Right forelimb (tissue), 1 donor: ENCODE measurements around the gene RTN4RL2.

ENCODE experiments used
- DNase-seq: peaks from one replicate; pipeline ENCODE4 v3.0.0-alpha.2; 2018

RTN4RL2 gene

DNA sequence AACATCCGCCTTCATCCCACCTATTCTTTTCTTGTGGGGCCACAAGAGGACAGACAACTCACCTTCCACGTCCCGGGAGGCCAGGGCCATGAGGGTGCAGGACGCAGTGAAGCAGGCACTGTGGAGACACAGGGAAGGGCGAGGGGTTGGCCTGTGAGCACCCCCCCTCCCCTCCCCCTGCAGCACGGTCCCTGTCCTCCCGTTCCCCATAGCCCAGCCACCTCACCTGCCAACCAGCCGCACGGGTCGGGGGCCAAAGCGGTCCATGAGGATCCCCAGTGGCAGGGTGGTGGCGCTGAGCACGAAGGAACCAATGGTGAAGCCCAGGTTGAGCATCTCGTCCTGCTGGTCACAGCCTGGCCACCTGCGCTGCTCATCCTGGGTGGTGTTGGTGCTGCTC is 40.6 kb downstream of the RTN4RL2 start:
- DNase-seq, result no peak

DNA sequence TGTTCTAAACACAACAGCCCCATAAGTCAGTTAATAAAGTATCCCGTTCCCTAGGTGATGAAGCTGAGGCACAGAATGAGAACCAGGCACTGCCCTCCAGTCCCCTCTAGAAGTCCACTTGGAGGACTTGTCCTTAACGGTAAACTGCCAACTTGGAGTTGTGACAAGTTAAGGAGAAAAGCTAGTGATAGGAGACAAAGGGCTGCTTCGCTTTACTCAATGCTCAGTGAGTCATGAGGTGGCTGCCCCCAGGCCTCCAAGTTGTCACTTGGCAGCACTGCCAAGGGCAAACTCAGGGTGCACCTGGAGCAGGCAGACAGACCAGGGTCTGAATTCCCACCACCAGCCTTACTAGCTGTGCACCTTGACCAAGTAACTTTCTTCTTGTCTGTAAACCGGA is 41.6 kb downstream of the RTN4RL2 start:
- no peak for DNase-seq

DNA sequence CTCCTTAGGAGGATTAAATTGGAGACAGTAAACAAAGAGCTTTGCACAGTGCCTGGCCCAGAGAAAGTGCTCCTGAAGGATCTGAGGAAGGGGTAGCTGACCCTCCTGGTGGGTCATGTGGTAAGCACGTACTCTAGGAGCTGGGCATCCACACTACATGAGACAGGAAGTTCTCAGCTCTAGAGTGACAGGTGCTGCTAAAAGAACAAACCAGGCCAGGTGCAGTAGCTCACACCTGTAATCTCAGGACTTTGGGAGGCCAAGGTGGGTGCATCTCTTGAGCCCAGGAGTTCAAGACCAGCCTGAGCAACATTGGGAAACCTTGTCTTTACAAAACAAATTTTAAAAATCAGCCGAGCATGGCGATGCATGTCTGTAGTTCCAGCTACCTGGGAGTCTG is 42.0 kb downstream of the RTN4RL2 start:
- DNase-seq, result no peak

DNA sequence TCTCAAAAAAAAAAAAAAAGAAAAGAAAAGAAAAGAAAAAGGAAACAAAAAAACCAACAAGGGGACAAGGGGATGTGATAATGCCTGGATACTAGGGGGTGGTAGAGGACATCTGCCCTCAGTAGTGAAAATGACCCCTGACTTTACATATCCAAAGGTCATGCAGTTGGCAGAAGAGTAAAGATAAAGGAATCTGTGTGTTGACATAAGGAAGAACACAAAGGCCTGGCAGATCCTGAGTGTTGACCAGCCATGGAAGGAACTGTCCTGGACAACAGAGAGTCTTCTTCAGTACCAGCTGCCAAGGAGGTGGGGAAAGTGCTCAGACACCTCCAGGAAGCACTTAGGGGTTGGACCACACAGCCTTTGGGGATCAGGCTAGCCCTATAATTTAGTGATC is 42.5 kb downstream of the RTN4RL2 start:
- DNase-seq, result no peak

DNA sequence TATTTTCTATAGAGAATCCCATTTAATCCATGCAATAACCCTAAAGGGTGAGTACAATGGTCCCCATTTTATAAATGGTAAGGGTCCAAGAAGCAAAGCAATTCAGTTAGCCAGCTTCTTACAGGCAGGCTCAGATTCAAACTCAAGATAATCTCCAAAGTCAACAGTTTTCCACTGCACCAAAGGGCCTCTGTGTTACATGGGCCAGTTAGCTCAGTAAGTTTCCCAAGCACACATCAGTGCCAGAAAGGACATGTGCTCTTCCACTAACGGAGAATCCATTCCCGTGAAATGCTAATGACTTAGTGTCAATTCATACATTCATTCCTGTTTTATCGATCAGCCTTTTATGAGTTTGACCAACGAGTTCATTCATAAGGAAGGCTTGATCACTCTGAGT is 44.2 kb downstream of the RTN4RL2 start:
- DNase-seq, result no peak

DNA sequence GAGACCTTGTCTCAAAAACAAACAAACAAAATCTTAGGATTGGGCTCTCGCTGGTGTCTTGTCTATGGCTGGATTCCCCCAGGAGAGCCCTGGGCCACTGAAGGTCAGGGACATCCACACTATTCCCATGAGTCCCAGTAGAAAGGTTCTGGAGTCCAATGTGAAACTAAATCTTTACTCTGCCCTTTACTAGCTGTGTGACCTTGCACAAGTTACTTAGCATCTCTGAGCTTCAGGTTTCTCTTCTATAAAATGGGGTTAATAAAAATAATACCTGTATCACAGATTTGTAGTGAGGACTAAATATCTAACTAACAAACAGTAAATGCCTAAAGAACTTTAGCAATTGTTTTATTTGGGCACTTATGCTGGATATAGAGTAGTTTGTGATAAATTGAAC is 46.2 kb downstream of the RTN4RL2 start:
- DNase-seq, result no peak

DNA sequence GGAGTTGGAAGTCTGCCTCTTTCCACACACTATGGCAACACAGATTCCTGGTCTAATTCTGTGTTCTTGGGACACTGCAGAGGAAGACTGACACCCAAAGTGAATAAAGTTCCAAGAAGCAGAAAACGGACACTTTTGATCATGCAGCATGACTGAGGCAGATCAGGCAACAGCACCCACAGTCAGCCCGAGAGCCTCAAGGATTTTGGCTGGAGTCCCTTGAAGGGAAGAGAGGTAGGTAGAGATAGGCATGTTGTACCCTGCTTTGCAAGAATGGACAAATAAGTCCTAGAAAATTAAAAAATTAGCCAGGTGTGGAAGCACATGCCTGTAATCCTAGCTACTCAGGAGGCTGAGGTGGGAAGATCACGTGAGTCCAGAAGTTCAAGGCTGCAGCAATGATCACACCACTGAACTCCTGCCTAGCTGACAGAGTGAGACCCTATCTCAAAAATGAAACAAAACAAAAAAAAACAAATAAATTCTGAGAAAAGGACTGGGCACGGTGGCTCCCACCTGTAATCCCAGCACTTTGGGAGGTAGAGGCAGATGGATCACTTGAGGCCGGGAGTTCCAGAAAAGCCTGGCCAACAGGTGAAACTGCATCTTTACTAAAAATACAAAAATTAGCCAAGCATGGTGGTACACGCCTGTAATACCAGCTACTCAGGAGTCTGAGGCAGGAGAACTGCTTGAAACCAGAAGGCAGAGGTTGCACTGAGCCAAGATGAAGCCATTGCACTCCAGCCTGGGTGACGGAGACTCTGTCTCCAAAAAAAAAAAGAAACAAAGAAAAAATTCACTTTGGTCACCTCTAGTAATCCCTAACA is 48.2 kb downstream of the RTN4RL2 start:
- DNase-seq, result no peak

DNA sequence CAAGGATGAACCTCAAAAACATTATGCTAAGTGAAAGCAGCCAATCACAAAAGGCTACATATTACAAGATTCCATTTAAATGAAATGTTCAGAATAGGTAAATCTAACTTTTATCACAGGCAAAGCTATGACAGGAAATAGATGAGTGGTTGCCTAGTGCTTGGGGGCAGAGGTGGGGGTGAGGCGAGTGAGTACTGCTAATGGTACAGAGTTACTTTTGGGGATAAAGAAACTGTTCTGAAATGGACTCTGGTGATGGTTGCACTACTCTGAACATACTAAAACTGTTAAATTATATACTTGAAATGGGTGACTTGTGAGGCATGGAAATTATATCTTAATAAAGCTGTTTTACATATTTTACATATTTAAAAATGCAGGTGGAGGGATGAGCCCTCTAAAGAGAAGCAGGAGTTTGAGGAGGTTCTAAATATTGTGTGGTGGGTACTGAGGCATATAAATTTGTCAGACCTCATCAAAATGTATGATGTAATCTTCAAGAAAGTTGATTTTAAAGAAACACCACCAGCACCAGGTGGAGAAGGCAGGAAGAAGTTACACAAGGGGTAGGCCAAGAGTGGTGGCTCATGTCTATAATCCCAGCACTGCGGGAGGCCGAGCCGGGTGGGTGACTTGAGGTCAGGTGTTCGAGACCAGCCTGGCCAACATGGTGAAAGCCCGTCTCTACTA is 51.6 kb downstream of the RTN4RL2 start:
- DNase-seq, result no peak

DNA sequence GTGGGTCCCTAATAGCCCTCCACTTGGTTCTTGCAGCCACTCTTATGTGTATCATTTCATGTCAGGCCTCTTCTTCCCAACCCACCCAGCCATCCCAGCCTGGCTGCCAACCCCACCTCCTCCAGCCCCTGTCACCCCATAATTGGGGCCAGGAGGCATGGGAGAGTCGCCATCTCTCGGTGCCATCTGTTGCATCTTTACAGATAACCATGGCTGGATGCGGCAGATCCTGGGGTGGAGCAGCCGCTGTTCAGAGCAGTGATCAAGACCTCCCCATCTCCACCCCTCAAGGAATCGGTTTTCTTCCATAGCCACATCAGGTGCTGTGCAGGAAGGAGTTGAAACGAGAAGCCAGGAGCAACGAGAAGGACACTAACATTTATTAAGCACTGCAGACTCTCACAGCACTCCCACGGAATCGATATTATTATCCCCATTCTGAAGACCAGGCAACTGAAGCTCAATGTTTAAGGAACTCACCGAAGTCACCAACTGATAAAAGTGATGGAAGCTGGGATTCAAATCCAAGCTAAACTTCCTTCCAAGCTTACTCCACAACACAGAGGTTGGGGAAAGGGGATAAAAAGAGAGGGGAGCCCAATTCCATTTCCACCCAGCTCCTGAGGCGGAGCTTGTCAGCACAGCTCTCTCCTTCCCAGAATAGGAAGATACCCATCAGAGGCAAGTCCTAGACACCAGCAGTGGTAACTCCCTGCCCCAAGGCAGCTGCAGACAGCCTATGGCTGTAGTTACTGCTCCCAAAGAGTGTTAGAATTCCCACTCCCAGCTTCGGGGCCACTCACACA is 52.5 kb downstream of the RTN4RL2 start:
- no peak for DNase-seq

DNA sequence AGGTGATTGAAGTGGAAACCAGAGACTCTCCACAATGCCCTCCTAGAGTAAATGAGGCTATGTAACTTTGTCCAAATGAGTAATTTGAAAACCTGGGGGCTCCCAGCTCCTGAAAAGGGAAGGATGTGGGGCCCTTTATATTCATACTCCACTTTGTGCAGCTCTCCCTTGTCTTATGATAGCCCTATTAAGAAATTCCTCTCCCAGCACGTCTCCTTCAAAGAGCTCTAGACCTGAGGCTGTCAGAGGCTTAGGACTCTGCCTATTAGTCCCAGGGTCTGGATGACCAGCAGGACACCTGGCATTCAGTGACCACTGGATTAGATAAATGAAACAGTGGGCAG is 53.1 kb downstream of the RTN4RL2 start:
- DNase-seq, result no peak

DNA sequence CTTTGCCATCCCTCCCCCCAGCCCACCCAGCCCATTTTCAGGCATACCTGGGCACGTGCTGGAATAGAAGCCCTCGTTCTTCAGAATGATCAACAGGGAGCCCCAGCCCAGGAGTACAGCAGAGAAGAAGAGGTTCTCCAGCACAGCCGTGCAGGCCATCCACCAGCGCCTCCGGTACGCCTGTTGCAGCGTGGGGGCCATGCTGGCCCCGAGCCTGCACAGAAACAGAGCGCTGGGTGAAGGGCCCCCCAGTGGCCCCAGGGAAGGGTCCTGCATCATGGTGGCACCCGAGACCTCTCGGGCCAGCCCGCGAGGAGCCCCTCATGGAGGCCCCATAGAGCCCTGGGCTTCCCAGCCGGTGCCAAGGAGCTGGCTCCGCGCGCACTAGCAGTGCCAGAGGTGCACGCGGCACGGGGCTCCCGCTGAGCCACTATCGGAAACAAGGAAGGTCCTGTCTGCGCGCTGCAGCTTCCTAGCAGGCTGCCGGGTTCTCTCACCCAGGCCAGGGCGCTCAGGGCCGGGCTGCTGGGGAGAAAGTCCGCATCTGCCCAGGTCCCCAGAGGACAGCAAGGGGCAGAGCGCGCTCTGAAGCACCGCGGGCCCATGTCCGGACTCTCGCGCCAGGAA is 53.7 kb downstream of the RTN4RL2 start:
- DNase-seq, result peak; percentile 68

DNA sequence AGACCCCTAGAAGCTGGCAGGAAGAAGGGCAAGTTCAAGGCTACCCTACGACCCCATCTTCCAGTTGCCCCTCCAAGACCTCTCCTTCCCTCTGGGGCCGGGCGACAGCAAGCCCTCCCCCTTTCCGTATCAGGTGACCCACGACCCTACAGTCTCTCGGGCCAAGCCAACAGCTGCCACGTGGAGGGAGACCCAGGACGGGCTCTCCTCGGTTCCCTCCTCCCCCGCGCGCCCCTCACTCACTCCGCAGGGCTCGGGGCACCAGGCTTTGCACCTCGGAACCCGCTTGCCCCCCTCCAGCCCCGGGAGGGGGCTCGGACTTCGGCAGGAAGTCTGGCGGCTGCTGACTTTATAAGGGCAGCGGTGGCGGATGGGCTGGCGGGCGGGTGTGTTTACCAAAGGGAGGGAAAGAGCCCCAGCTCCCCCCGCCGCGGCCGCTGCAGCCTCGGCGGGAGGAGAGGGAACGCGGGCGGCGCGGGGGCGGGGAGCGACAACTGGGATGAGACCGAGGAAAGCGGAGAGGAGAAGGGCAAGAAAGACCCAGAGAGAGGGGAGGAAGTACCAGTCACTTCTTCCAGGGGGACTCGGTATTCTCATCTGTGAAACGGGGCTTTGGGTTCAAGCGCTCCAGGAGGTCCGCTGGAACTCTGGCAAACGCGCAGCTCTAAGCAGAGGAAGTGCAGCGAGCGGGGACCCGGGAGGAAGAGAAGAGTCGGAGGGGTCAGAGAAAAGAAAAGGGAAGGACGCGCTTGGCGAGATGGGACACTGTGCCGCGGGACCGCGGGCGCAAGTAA is 54.4 kb downstream of the RTN4RL2 start:
- peak; percentile 70 for DNase-seq

DNA sequence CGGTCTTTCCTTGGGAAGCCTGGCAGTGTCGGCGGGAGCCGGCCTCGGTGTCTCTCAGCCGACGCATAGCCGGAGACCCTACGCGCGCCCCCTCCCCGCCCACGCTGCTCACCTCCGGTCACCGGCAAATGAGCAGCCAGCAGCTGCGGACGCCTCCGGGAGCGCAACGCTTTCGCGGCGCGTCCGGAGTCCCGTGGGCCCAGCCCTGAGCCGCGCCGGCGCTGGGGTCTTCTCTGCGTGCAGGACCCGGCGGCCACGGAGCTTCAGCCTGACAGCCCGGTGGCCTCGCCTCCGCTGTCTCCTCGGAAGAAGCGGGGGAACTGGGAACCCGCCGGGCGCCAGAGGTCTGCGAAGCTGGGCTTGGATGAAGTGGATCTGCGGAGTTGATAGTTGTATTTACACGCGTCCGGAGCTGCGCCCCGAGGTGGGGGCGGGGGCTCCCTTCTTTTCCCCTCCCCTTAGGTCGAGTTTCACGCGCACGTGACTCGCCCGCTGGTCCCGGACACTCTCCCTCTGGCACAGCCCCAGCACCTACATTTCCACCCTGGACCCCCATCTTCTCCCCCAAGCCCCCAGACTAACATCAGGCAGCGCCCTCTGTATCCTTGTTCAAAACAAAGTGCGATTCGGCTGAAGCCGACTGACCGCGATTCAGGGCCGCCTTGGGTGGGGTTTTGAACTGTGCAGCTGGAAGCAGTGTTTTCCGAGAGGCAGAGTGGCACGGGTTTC is 55.2 kb downstream of the RTN4RL2 start, which contains the start of gene SLC43A1:
SLC43A1 (minus strand) TSS at position 371 of the 729 bp plus-strand sequence. CDS start 1,591 bp downstream, outside the sequence.
- DNase-seq, result peak; percentile 67

DNA sequence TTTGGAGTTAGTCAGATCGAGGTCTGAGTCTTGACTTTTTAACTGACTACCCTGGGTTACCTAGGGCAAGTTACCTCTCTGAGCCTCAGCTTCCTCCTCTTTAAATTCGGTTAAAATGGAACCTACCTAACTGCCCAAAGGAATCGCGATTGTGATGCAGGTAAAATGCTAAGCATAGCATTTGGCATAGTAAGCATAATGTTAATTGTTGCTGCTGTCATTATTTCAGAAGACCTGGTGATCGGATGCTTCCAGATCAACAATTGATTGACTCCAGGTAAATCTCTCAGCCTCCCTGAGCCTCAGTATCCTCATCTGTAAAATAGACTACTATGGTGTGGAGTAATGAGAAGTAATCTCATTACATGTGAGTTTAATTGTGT is 55.7 kb downstream of the RTN4RL2 start:
- DNase-seq, result no peak

DNA sequence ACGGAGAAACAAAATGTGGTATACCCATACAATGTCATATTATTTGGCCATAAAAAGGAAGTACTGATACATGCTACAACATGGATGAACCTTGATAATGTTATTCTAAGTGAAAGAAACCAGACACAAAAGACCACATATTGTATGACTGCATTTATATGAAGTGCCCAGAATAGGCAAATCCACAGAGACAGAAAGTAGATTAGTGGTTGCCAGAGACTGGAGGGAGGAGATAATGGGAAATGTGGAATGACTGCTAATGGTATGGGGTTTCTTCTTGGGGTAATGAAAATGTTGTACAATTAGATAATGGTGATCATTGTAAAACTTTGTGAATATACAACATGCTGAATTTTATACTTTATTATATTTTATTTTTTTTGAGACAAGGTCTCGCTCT is 60.8 kb downstream of the RTN4RL2 start:
- no peak for DNase-seq

DNA sequence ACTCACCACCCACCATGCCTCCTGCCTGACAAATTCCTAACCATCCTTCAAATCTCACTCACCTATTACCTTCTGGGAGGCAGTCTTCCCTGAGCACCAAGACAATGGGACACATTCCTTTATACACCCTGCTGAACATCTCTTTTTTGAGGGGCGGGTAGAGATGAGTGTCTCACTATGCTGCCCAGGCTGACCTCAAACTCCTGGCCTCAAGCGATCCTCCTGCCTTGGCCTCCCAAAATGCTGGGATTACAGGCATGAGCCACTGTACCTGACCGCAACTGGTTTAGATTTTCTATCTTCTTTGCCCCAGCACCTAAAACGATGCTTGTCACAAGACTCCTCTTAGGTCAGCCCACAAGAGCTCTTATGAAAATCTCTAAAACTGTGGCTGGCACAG is 63.1 kb downstream of the RTN4RL2 start:
- DNase-seq, result no peak
